Measurements from ENCODE around the gene PUM1.

- TF ChIP-seq CTCF (conservative IDR thresholded peaks at IDR 0.05 in 1 of 2, IDR thresholded peaks at IDR 0.05 in 1 of 2; ENCODE audit: extremely low read depth in 1 of 2, insufficient read depth in 1 of 2, low read depth in 1 of 2, low read length in 2 of 2) (no peak), EZH2 (IDR thresholded peaks at IDR 0.05; ENCODE audit: borderline replicate concordance, low read length) (no peak)
These were observed 144.7 kb downstream of the PUM1 start for GRCh38 chr1:30920827-30921226.
